SKM-1 treated with dmso at 0.1 percent for 144 hours (cell line): ENCODE data around the gene SELENOH.
"Not testable (repeated sequence)": the region's sequence is repeated elsewhere in the genome, so short reads cannot be mapped to it uniquely, and the experiment has no call there.

Experiments
- DNase-seq: peaks from one replicate; lab custom pipeline; 2025; ENCODE audit not compliant: unreplicated experiment; lab: John Stamatoyannopoulos, UW

The SELENOH gene, protein sequence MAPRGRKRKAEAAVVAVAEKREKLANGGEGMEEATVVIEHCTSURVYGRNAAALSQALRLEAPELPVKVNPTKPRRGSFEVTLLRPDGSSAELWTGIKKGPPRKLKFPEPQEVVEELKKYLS

DNA sequence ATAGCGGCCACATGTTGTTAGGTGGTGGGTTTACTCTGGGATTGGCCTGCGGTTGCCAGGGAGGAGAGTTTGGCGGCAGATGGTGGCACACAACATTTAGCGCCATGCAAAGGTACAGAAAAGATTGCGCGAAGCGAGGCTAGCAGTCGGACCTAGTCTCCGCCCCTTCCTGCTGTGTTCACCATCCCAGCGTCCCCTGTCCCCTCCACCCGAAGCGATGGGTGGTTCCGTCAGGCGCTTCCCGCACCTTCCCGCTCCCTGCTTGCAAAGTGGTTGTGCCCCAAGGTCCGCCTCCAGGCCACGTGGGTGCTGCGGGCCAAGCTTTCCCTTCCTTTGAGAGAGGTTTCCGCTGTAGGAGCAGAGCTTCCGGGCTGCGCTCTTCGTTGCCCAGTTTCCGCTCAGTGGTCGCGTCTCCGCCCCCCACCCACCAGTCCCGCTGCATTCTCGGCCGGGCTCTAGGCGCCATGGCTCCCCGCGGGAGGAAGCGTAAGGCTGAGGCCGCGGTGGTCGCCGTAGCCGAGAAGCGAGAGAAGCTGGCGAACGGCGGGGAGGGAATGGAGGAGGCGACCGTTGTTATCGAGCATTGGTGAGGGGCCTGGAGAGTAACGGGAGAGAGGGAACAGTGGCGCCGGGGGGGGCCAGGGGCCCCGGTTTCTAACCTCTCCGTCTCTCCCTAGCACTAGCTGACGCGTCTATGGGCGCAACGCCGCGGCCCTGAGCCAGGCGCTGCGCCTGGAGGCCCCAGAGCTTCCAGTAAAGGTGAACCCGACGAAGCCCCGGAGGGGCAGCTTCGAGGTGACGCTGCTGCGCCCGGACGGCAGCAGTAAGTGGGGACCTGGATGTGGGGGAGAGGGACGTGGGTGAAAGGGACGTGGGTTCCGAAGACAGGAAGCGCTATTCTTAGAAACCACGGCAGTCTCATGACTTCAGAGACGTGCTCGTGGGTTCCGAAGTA is at the start of gene SELENOH:
Gene SELENOH (plus strand): TSS at position 360 of the 955 bp plus-strand sequence. CDS start 105 bp downstream, at position 465.
- peak; percentile 97 for DNase-seq

DNA sequence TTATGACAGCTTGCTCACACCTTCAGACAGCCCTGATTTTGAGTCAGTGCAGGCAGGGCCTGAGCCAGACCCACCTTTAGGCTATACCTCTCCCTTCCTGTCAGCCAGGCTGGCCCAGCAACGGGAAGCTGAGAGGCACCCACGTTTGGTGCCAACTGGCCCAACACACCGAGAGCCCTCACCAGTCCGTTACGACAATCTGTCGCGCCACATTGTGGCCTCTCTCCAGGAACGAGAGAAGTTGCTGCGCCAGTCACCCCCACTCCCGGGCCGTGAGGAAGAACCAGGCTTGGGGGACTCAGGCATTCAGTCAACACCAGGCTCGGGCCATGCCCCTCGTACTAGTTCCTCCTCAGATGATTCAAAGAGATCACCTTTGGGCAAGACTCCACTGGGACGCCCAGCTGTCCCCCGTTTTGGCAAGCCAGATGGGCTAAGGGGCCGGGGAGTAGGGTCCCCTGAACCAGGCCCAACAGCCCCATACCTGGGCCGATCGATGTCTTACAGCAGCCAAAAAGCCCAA is 42.4 kb upstream of the SELENOH start:
- no peak for DNase-seq

DNA sequence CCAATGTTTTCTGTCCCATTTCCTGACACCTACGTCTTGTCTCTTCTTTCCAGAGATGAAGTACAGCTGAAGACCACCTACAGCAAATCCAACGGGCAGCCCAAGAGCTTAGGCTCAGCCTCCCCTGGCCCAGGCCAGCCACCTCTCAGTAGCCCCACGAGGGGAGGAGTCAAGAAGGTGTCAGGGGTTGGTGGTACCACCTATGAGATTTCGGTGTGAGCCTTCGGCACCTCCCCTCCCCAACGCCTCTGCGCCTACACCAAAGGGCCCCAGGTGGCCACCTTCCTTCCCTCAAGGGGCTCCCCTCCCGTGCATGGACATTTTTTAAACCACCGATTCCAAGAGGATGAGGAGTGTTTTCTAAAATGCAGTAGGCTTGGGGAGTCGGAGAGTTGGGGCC is 41.5 kb upstream of the SELENOH start:
- DNase-seq: no peak

DNA sequence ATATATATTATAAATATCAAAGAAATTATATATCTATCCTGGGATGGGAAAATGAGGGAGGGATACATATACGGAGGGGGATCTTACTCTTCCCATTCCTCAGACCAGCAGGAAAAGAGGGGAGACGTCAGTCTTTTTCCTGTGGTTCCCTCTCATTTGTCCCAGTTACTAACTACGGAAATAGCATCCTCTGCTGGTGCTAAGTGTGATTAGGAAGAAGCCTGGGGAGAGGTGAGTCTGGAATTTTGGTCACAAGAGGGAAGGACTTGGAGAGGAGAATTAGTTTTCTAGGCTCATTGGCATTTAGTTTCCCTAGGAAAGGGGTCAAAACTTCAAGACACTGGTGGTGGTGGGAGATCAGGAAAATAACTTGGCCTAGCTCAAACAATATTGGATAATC is 40.9 kb upstream of the SELENOH start:
- DNase-seq: no peak

DNA sequence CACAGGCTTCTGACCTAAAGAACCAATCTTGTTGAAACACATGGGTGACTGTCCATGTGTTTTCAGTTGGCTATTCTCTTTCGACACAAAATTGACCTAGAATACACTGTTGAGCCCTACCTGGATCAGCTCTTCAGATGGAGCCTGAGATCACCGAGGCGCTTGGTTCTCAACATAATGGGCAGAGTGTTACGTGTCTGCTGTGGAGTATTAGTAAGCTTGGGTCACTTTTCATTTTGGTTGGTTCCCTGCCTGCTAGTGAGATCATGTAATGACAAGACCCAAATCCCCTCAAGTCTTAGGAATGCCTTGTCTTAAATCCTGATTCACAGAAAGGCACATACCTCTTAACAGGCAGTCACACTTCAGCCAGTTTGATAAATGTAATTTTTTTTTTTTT is 38.0 kb upstream of the SELENOH start:
- no peak for DNase-seq

DNA sequence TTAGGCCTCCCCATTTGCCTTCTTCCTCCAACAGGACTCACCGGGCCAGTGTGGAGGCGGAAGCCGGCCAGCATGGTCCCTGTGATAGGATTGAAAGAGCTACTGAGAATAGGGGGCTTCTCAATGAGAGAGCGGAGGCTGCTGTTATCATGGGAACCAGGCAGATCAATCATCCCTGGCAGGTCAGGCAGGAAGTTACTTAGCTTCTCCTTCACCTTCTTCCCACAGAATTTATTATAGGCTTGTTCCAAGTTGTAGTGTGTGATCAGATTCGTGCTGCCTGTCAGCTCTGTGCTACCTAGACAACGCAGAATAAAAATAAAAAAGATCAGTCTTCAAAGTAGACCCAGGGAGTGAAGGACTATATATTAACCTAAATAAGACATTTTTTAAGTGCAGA is 36.4 kb upstream of the SELENOH start:
- DNase-seq: no peak

DNA sequence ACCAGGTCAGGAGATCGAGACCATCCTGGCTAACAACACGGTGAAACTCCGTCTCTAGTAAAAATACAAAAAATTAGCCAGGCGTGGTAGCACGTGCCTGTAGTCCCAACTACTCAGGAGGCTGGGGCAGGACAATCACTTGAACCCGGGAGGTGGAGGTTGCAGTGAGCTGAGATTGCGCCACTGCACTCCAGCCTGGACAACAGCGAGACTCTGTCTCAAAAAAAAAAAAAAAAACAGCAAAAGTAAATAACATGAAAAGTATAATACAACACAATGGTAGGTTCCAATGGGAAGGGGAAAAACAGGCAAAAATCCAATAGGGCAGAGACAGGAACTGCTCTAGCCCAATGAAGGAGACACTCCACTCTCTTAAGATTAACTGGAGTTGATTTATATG is 35.9 kb upstream of the SELENOH start:
- not testable (repeated sequence) for DNase-seq

DNA sequence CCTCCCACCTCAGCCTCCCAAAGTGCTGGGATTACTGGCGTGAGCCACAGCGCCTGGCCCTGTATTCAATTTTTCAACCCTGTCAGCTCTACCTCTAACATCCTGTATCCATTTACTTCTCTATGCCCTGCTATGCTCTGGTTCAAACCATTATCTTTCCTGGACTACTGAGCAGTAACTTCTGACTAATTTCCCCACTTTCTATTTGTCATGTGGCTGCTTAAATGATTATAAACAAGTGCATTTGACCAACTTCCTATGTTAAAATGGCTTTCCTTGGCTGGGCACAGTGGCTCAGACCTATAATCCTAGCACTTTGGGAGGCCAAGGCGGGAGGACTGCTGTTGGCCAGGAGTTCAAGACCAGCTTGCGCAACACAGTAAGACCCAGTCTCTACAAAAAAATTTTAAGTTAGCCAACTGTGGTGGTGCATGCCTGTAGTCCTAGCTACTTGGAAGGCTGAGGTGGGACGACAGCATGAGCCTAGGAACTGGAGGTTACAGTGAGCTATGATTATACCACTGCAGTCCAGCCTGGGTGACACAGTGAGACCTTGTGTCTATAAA is 31.4 kb upstream of the SELENOH start:
- no peak for DNase-seq

DNA sequence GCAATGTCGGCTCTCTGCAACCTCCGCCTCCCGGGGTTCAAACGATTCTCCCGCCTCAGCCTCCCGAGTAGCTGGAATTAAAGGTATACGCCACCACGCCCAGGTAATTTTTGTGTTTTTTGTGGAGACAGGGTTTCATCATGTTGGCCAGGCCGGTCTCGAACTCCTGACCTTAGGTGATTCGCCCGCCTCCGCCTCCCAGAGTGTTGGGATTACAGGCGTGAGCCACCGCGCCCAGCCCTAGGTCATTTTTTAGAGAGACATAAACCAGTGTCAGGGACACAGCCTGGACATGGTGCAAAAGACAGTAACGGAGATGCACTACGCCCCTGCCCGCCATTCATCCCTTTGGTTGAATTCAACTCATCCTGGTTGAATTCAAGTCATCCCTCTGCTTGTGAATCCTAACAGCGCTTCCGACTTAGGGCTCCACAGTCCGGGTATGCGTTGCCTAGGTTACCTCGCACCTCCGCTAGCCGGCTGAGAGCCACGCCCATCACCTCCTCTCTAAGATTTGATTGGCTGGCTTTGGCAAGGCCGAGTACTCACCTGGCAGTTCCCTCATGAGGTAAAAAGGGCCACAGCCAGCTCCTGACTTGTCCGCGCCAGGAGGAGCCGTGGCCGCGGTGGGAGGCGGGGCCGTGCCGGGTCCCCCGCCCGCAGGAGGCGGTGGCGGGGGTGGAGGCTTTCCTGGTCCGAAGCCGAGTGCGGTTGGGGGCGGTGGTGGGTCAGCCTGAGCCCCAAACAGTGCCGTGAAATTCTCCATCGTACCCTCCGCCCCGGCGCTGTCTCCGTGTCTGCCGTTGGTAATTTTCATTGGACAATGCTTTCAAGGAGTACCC is 29.7 kb upstream of the SELENOH start, which contains the start of gene MED19:
Gene MED19 (minus strand): TSS at position 802 of the 842 bp plus-strand sequence. CDS start 36 bp downstream, at position 766.
- DNase-seq: peak; percentile 79

DNA sequence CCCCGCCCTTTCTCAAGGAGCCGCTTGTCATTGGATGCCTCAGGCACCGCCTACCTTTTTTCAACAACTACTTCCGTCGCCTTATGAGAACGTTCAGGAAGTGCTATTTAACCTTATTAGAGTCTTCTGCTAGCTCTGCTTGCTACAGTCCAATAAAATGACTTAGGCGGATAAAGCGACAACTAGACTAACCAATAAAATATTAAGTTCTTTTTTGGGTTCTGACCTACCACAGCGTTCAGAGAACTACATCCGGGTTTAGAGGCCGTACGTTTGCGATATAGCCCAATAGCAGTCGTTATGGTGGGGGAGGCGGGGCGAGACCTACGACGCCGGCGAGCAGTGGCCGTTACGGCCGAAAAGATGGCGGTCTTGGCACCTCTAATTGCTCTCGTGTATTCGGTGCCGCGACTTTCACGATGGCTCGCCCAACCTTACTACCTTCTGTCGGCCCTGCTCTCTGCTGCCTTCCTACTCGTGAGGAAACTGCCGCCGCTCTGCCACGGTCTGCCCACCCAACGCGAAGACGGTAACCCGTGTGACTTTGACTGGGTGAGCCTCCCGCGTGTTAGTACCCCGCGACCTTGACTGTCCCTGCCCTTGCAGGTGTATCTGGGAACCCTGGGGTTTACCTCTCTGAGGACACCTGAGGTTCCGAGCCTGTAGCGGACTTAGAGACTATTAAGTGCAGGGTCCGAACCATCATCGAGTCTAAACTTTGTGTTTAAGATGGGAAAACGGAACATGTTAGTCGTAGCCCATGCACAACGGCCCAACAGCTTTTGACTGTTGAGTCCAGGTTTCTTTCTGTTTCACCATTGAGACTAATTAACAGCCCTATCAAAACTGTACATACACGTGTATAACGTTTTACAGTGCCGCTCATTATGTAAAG is 28.8 kb upstream of the SELENOH start, which contains the start of gene TMX2:
Gene TMX2 (plus strand): TSS at position 338 of the 895 bp plus-strand sequence. CDS start 26 bp downstream, at position 364.
- peak; percentile 99 for DNase-seq

DNA sequence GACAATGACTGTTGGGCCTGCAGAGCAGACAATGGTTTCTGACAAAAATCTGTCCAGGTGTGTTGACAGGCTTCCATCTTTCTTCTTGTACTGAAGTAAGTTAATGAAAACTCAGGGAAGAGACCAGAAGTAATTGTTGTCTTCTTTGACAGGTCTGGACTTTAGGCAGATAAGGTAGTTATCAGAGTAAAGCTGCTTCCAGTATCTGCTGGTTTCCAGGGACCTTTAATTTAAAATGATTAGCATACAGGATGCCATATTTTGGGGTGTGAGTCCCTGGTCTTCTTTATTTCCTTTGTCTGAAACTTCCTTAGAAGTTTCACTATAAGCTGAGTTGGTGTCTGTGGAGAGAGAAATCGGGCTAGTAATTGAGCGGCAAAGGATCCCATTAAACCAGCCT is 27.5 kb upstream of the SELENOH start:
- no peak for DNase-seq

DNA sequence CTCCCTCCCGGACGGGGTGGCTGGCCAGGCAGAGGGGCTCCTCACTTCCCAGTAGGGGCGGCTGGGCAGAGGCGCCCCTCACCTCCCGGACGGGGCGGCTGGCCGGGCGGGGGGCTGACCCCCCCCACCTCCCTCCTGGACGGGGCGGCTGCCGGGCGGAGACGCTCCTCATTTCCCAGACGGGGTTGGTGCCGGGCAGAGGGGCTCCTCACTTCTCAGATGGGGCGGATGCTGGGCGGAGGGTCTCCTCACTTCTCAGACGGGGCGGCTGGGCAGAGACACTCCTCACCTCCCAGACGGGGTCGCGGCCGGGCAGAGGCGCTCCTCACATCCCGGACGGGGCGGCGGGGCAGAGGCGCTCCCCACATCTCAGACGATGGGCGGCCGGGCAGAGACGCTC is 24.6 kb upstream of the SELENOH start:
- DNase-seq: not testable (repeated sequence)

DNA sequence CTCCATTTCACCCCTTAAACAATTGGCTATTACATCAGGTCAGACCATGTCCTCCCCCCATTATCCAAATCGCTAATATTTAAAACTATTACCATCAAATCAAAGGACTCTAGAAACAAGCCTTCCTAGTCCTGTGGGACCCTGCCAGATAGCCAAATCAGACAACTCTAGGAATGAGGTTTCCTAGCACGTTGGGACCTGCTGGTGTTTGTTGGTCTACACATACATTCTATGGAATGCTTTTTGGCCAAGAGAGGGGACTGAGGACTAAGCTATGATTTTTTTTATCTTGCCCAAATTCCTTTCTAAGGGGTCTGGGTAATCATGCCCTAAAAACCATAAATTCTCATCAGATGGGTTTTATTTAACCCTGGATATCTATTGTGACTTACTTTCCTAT is 14.1 kb upstream of the SELENOH start:
- no peak for DNase-seq

DNA sequence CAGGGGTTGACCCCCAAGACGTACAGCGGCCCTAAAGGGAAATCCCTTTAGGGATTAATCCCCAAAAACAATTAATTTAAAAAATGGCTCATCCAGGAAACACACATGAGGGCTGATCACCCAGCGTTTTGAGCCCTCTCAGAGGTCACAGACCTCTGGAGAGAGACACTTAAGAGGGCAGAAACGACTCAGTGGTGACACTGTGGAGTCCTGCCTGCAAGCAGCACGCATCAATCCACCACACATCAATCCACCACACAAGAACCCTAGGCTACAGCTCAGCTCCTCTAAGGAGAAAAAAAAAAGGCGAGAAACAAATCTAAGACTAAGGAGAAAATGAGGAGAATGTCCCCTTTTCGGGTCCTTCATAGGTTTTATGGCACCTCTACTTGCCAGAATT is 12.5 kb upstream of the SELENOH start:
- no peak for DNase-seq

DNA sequence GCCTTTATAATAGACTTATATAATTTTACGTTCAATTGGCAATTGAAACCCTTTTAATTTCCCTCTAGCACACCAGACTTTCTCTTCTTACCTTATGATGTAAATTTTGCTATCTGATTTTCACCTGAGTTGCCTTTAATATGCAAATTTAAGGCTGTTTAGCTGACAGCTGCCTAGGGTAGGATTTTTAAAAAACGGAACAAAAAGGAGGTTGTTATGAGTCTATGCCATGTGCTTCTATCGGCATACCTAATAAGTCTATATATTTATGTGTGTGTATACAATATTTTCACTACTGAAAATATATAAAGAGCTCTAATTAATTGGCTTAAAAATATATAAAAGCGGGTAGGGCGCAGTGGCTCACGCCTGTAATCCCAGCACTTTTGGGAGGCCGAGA is 11.8 kb upstream of the SELENOH start:
- DNase-seq: no peak

DNA sequence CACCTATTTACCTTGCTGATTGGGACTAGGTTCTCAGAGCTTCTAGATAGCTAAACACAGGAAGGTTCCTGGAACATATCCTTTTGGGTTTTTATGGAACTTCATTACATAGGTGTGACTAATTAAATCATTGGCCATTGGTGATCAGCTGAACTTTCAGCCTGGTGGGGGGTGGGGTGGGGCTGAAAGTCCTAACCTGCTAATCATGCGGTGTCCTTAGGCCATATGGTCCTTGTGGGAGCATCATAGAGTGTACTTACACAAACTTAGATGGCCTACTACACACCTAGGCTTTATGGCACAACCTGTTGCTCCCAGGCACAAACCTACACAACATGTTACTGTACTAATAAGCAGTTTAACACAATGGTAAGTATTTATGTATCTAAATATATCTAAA is 8.6 kb upstream of the SELENOH start:
- no peak for DNase-seq

DNA sequence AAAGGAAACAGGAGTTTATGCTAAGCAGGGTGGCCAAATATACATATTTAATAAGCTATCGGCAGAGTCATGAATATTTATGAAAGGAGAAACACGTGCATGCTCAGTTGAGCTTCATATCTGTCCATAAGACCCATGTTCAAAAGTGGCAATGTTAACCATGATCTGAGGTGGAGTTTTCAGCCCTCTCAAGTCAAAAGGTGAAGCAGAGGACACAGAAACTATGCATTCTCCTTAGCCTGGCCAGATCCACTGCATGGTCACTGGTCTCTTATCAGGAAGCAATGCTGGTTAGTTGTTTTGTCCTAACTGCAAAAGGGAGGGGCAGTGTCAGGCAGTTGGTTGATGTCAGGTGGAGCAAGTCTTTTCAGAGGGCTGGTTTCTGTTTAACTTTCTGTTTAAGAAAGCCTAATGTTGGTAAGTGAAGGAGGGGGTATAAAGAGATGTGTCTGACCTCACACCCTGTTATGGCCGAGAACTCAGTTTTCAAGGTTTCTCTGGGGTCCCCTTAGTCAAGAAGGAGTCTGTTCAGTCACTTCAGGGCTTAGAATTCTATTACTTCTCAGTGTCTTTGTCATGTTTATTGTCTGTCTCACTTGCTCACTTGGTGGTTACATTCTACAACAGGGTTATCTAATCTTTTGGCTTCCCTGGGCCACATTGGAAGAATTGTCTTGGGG is 5.5 kb upstream of the SELENOH start:
- no peak for DNase-seq

DNA sequence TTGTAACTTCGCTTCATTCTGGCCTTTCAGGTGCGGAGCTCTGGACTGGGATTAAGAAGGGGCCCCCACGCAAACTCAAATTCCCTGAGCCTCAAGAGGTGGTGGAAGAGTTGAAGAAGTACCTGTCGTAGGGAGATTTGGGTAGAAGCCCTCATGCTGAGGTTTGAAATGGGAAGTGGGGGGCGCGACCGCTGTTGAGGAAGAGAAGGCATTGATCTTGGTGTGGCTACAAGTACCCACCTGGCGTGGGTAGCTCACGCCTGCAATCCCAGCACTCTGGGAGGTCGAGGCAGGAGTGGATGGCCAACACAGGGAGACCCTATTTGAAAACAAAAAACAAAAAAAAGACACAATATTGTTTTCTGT is 779 bp downstream of the SELENOH start:
- no peak for DNase-seq

DNA sequence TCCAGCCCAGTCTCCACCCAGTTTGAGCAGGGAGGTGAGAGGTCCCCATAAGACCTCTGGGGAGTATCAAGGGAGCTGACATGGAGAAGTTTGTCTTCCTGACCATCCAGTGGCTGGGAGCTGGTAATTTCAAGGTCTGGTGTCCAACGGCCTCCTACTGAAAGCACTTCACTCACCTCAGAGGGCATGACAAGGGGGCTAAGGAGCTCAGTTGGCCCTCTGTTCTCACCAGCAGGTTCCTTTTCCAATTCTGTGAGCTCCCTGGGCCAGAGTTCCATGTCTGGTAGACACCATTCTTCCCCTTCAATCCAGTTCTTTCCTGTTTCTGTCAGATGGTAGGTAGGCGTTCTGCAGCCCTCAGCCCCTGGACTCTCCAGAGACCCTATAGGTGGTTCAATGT is 3.1 kb downstream of the SELENOH start:
- no peak for DNase-seq
